CD4-positive, alpha-beta T cell treated with Interleukin-12 subunit alpha and Interleukin-12 subunit beta, for 1 hour (primary cell): ENCODE data around the gene ACSL1.

Experiments used
- DNase-seq: peaks from one replicate; pipeline ENCODE4 v3.0.0-alpha.2; 2020

Gene ACSL1

GRCh38 chr4:184838249-184839074 is 12.7 kb upstream of the ACSL1 start:
- DNase-seq: no peak

- DNase-seq: no peak
Observed at GRCh38 chr4:184836613-184837012, 10.8 kb upstream of the ACSL1 start.

- DNase-seq: no peak
Observed at GRCh38 chr4:184833046-184833838, 7.5 kb upstream of the ACSL1 start.

GRCh38 chr4:184831153-184831552 is 5.4 kb upstream of the ACSL1 start:
- no peak for DNase-seq

GRCh38 chr4:184826691-184827270 is 1.0 kb upstream of the ACSL1 start:
- no peak for DNase-seq

GRCh38 chr4:184825141-184825895 is 450 bp downstream of the ACSL1 start:
- DNase-seq: peak; percentile 62

GRCh38 chr4:184824776-184825084 is 1.0 kb downstream of the ACSL1 start:
- no peak for DNase-seq

GRCh38 chr4:184824081-184824775 is 1.5 kb downstream of the ACSL1 start:
- peak; percentile 22 for DNase-seq

- DNase-seq: no peak
Observed at GRCh38 chr4:184823014-184823413, 2.8 kb downstream of the ACSL1 start.

- DNase-seq: no peak
Observed at GRCh38 chr4:184822356-184822755, 3.4 kb downstream of the ACSL1 start.

GRCh38 chr4:184821242-184821641 is 4.5 kb downstream of the ACSL1 start:
- DNase-seq: no peak

- DNase-seq: no peak
Observed at GRCh38 chr4:184819786-184820185, 6.0 kb downstream of the ACSL1 start.

- no peak for DNase-seq
Observed at GRCh38 chr4:184818216-184818564, 7.6 kb downstream of the ACSL1 start.

GRCh38 chr4:184817494-184818215 is 8.1 kb downstream of the ACSL1 start:
- DNase-seq: no peak

GRCh38 chr4:184816962-184817361 is 8.8 kb downstream of the ACSL1 start:
- no peak for DNase-seq

- DNase-seq: no peak
Observed at GRCh38 chr4:184815046-184815877, 10.5 kb downstream of the ACSL1 start.

- no peak for DNase-seq
Observed at GRCh38 chr4:184814686-184815045, 11.1 kb downstream of the ACSL1 start.

GRCh38 chr4:184812651-184813181 is 13.1 kb downstream of the ACSL1 start:
- DNase-seq: no peak

- no peak for DNase-seq
Observed at GRCh38 chr4:184812199-184812542, 13.6 kb downstream of the ACSL1 start.

GRCh38 chr4:184811526-184812198 is 14.1 kb downstream of the ACSL1 start:
- DNase-seq: no peak
